ENCODE results near the gene SGPP1.

Gene SGPP1

DNA sequence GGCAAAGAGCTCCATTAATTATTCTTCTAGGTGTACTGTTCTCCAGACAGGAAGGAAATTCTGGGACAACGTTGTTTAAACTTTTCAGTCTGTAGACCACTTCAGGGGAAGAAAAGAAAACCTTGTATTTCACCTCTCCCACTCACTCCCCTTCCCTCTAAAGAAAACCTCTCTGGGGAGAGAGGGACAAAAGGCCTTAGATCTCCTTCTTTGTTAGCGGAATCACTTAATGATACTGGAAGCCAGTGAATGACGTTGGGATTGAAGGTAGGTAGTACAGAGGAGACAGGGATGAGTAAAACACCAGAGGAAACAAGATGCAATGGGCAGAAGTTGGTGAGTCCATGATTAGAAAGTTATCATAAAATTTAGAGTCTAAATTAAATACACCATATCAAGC lies 38.7 kb upstream of the SGPP1 start:
- no peak for TF ChIP-seq CTCF (conservative IDR thresholded peaks at IDR 0.05; ENCODE audit: low read depth, low read length)
- H2AFZ ChIP-seq (ENCODE audit: low read depth) = no peak overlapping the region

GRCh38 chr14:63764620-63765139 lies 36.8 kb upstream of the SGPP1 start:
- Histone ChIP-seq H3K79me2 (ENCODE audit: insufficient read depth, low read depth) (no peaks in the 10 kb centered on the region), H2AFZ (ENCODE audit: low read depth) (no peak overlapping the region), H4K20me1 (ENCODE audit: insufficient read depth) (no peaks in the 10 kb centered on the region), H3K4me3 (IDR thresholded peaks at IDR 0.05; ENCODE audit: insufficient read depth, low read depth, low read length) (no peak overlapping the region), H3K9ac (no peak overlapping the region), H3K4me1 (ENCODE audit: low read depth, poor library complexity, severe bottlenecking) (peaks cover 19% of the 10 kb centered on the region), H3K36me3 (ENCODE audit: insufficient read depth) (no peaks in the 10 kb centered on the region), H3K4me2 (no peak overlapping the region), H3K27me3 (ENCODE audit: insufficient read depth, low read depth) (no peaks in the 10 kb centered on the region), H3K27ac (no peak overlapping the region)
- TF ChIP-seq CTCF (conservative IDR thresholded peaks at IDR 0.05; ENCODE audit: low read depth, low read length) = no peak

More for the DNA sequence above, 38.7 kb upstream of the SGPP1 start:
- Histone ChIP-seq H3K4me3 (IDR thresholded peaks at IDR 0.05; ENCODE audit: insufficient read depth, low read depth, low read length) (no peak overlapping the region), H4K20me1 (ENCODE audit: insufficient read depth) (no peaks in the 10 kb centered on the region), H3K4me1 (ENCODE audit: low read depth, poor library complexity, severe bottlenecking) (peaks cover 11% of the 10 kb centered on the region), H3K27me3 (ENCODE audit: insufficient read depth, low read depth) (no peaks in the 10 kb centered on the region), H3K36me3 (ENCODE audit: insufficient read depth) (no peaks in the 10 kb centered on the region), H3K4me2 (peak overlapping the region; percentile 36; the same call in 1 of the 2 replicates), H3K79me2 (ENCODE audit: insufficient read depth, low read depth) (no peaks in the 10 kb centered on the region), H3K27ac (no peak overlapping the region), H3K9ac (no peak overlapping the region)

DNA sequence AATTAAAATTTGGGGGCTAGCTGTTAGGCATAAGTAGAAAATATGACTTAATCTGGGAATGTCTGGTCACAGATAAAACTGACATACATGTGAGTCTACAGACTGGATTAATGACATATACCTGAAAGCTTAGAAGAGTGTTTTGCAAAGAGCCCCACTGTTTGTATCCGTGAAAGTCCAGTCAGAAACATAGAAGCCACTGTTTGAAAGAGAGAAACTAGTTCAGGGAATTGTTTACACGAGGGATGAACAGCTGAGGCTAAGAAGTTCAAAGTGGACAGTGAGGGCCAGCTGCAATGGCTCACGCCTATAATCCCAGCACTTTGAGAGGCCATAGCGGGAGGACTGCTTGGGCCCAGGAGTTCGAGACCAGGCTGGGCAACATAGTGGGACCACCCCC lies 36.2 kb upstream of the SGPP1 start:
- Histone ChIP-seq H3K4me3 (IDR thresholded peaks at IDR 0.05; ENCODE audit: insufficient read depth, low read depth, low read length) (no peak overlapping the region), H3K27me3 (ENCODE audit: insufficient read depth, low read depth) (no peaks in the 10 kb centered on the region), H3K27ac (no peak overlapping the region), H3K9ac (no peak overlapping the region), H2AFZ (ENCODE audit: low read depth) (no peak overlapping the region; the same call in 1 of the 2 replicates), H4K20me1 (ENCODE audit: insufficient read depth) (no peaks in the 10 kb centered on the region), H3K79me2 (ENCODE audit: insufficient read depth, low read depth) (no peaks in the 10 kb centered on the region), H3K4me2 (no peak overlapping the region), H3K36me3 (ENCODE audit: insufficient read depth) (no peaks in the 10 kb centered on the region), H3K4me1 (ENCODE audit: low read depth, poor library complexity, severe bottlenecking) (peaks cover 25% of the 10 kb centered on the region)
- no peak for TF ChIP-seq CTCF (conservative IDR thresholded peaks at IDR 0.05; ENCODE audit: low read depth, low read length)

DNA sequence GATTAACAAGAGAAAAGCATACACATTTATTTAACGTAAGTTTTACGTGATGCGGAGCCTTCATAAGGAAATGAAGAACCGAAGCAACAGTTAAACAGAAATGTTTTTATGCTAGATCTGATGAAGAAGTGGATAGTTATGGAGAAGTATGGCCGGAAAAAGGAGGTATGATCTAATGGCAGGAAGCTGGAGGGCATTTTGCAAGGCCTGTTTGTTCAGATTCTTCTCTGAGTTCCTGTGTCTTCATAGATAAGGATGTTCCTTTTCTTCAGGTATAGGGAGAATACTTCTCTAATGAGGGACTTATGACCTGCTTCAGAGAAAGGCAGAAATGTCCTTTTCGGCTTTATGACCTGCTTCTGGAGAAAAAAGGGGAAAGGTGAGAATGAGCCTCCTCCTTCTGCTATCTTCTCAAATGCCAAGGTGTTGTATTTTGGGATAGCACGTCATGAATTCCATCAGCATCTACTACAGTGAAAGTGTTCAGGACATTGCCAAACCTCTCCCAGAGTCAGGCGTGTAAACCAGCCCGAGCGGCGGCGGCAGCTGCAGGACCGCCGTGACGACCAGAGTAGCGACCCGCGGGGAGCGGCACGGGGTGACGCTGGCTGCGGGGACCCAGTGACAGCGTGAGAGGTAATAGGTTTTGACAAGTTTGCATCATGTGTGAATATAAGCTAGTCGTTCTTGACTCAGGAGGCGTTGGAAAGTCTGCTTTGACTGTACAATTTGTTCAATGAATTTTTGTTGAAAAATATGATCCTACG lies 33.7 kb upstream of the SGPP1 start:
- Histone ChIP-seq H2AFZ (ENCODE audit: low read depth) (no peak overlapping the region), H3K4me2 (no peak overlapping the region), H3K79me2 (ENCODE audit: insufficient read depth, low read depth) (no peaks in the 10 kb centered on the region), H3K27ac (no peak overlapping the region), H3K27me3 (ENCODE audit: insufficient read depth, low read depth) (no peaks in the 10 kb centered on the region), H3K9ac (no peak overlapping the region), H3K4me3 (IDR thresholded peaks at IDR 0.05; ENCODE audit: insufficient read depth, low read depth, low read length) (no peak overlapping the region), H3K4me1 (ENCODE audit: low read depth, poor library complexity, severe bottlenecking) (peaks cover 29% of the 10 kb centered on the region), H3K36me3 (ENCODE audit: insufficient read depth) (no peaks in the 10 kb centered on the region), H4K20me1 (ENCODE audit: insufficient read depth) (no peaks in the 10 kb centered on the region)
- TF ChIP-seq CTCF (conservative IDR thresholded peaks at IDR 0.05; ENCODE audit: low read depth, low read length) = no peak

Measured in KMS-11 (cell line).